Fibroblast of the aortic adventitia (primary cell): ENCODE results near the gene CCND2. TPM values are rescaled to one million over a fixed set of nuclear protein-coding genes. Genes with fewer than 3 reads are reported as not detected.

ENCODE experiments used
- DNase-seq: peaks from one replicate; pipeline ENCODE4 v3.0.0-alpha.2; 2010; ENCODE audit warnings: low read depth
- H3K4me3 ChIP-seq: 2 replicates; pipeline ENCODE4 v1.5.1; 2011; ENCODE audit warnings: low read depth, mild to moderate bottlenecking, control low read depth, low read length, moderate library complexity
- total RNA-seq: library from RNA; depleted of rRNA; stranded (reverse); fragments of >200 nt; gene quantifications from 2 replicates; pipeline ENCODE4 v1.2.3, GENCODE V29; 2012; ENCODE audit warnings: low replicate concordance
- TF ChIP-seq, protein P1 (sequence below): IDR thresholded peaks from 2 replicates; pipeline ENCODE4 v1.5.1; 2011; ENCODE audit warnings: mild to moderate bottlenecking, low read length, control low read depth, inconsistent platforms; ENCODE audit not compliant: insufficient read depth

CCND2 gene
- total RNA-seq, 1 donor, result 22.5 TPM

DNA sequence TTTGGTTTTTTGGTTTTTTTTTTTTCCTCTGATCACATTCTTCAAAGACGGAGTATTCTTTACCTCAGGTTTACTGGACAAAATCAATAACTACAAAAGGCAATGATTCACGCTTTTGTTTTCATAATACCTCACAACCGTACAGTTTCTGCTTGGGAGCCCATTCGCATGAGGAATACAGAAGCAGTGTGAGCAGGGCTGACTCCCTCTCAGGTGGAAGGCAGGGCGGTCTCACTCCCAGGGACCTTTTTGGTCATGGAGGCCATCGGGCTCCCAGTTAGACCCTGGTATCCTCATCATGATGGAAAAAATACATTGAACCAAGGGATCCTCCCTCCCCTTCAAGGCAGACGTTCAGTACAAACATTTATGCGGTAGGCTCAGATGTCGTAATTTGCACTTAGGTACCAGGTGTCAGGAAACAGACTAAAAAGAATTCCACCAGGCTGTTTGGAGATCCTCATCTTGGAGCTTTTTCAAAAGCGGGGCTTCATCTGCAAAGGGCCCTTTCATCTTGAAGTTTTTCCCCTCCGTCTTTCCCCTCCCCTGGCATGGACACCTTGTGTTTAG is 28.5 kb downstream of the CCND2 start:
- TF ChIP-seq, protein P1, sequence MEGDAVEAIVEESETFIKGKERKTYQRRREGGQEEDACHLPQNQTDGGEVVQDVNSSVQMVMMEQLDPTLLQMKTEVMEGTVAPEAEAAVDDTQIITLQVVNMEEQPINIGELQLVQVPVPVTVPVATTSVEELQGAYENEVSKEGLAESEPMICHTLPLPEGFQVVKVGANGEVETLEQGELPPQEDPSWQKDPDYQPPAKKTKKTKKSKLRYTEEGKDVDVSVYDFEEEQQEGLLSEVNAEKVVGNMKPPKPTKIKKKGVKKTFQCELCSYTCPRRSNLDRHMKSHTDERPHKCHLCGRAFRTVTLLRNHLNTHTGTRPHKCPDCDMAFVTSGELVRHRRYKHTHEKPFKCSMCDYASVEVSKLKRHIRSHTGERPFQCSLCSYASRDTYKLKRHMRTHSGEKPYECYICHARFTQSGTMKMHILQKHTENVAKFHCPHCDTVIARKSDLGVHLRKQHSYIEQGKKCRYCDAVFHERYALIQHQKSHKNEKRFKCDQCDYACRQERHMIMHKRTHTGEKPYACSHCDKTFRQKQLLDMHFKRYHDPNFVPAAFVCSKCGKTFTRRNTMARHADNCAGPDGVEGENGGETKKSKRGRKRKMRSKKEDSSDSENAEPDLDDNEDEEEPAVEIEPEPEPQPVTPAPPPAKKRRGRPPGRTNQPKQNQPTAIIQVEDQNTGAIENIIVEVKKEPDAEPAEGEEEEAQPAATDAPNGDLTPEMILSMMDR, result no peak
- no peak overlapping the region for H3K4me3 ChIP-seq
- no peak for DNase-seq

DNA sequence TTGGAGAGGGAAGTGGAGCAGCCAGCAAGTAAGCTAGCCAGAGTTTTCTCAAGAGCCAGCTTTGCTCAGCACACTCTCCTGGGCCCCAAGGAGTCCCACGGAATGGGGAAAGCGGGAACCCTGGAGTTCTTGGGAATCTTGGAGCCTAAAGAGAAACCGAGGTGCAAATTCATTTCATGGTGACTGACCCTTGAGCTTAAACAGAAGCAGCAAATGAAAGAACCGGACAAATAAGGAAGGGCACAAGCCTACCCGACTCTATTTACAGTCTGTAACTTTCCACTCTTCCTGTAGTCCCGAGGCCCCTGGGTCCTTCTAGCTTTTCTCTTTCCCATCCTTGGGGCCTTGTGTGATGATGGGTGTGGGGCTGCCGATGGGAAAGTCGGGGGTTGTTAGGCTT is 29.3 kb downstream of the CCND2 start:
- TF ChIP-seq, protein P1, result no peak
- DNase-seq, result no peak
- H3K4me3 ChIP-seq, result no peak overlapping the region

DNA sequence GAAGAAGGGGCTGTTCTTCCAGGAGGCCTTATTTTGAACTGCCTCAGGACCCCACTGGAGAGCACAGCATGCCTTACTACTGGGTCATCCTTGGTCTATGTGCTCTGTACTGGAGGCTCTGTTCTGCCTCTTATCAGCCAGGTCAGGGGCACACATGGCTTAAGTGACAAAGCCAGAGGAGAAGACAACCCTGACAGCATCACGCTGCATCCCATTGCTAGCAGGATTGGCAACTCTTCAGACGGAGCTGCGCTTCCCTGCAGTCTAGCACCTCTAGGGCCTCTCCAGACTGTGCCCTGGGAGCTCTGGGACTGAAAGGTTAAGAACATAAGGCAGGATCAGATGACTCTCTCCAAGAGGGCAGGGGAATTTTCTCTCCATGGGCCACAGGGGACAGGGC is 30.2 kb downstream of the CCND2 start:
- TF ChIP-seq, protein P1, result no peak
- H3K4me3 ChIP-seq, result no peak overlapping the region
- DNase-seq, result no peak

- H3K4me3 ChIP-seq, result no peak overlapping the region
- TF ChIP-seq, protein P1, result peak; percentile 60
- peak; percentile 66 for DNase-seq
These were observed 34.2 kb downstream of the CCND2 start for GRCh38 chr12:4307593-4308333.

DNA sequence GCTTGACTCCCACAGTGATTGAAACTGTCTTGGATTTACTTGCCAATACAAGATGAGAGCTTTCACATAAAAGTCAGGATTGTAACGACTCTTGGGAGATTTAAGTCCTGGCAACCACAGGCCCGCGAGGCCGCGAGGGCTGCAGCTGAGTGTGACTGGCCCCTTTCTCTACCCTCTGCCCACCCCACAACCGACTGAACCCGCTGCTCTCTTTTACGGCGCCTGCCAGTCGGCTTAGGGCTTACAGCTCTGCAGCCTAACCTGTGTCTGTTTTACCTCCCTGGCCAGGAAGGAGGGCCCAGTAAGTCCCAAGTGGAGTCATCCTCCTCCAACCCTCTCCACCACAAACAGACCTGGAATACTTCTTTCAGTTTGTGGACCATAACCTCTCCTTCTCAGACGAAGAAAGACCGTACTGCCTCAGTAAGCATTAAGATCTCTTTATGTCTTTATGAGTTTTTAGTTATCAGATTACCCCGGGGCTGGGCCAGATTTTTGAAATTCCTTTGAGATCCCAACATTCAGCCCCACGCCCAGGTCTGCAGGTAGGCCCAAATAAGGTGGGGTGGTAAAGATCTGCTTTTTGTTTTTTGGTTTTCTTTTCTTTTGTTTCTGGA is 34.9 kb downstream of the CCND2 start:
- no peak for DNase-seq
- no peak overlapping the region for H3K4me3 ChIP-seq
- TF ChIP-seq, protein P1, result no peak

- TF ChIP-seq, protein P1, result no peak
- DNase-seq, result no peak
- no peak overlapping the region for H3K4me3 ChIP-seq
These were observed 38.2 kb downstream of the CCND2 start for GRCh38 chr12:4311776-4312175.
